Retinal pigment epithelial cell (primary cell): ENCODE results near the gene OR8G1.

Experiments
- DNase-seq: peaks from one replicate; pipeline ENCODE4 v3.0.0-alpha.2; 2010; ENCODE audit warnings: low read depth
- H3K4me3 ChIP-seq: 2 replicates; pipeline ENCODE4 v1.5.1; 2011; ENCODE audit warnings: mild to moderate bottlenecking, low read length, control low read depth, moderate library complexity
- CTCF ChIP-seq: conservative IDR thresholded peaks from 2 replicates; pipeline ENCODE4 v1.5.1; 2011; ENCODE audit warnings: low read depth, low read length, control low read depth, inconsistent platforms

The OR8G1 gene

GRCh38 chr11:124199702-124200101 is 41.2 kb upstream of the OR8G1 start:
- H3K4me3 ChIP-seq, result no peak overlapping the region
- DNase-seq, result no peak
- TF ChIP-seq CTCF, result no peak

GRCh38 chr11:124200671-124201070 is 40.2 kb upstream of the OR8G1 start:
- no peak overlapping the region for H3K4me3 ChIP-seq
- no peak for DNase-seq
- no peak for TF ChIP-seq CTCF

GRCh38 chr11:124202951-124203350 is 37.9 kb upstream of the OR8G1 start:
- DNase-seq, result no peak
- TF ChIP-seq CTCF, result no peak
- H3K4me3 ChIP-seq, result no peak overlapping the region

- no peak overlapping the region for H3K4me3 ChIP-seq
- no peak for DNase-seq
- TF ChIP-seq CTCF, result no peak
Observed at GRCh38 chr11:124204008-124204407, 36.9 kb upstream of the OR8G1 start.

- no peak for TF ChIP-seq CTCF
- no peak for DNase-seq
Observed at GRCh38 chr11:124207102-124207792, 33.6 kb upstream of the OR8G1 start.

GRCh38 chr11:124209824-124210357 is 31.0 kb upstream of the OR8G1 start:
- H3K4me3 ChIP-seq, result no peak overlapping the region
- TF ChIP-seq CTCF, result no peak
- no peak for DNase-seq

More at GRCh38 chr11:124207102-124207792, 33.6 kb upstream of the OR8G1 start:
- no peak overlapping the region for H3K4me3 ChIP-seq

- DNase-seq, result no peak
- TF ChIP-seq CTCF, result no peak
- no peak overlapping the region for H3K4me3 ChIP-seq
Observed at GRCh38 chr11:124210421-124210820, 30.5 kb upstream of the OR8G1 start.
